GM18505 (cell line): ENCODE data around the gene DNAAF8.

Experiments used
- ATAC-seq: cut with Tn5 transposase; IDR thresholded peaks from one replicate; pipeline ENCODE4 v1.9.1; 2021; ENCODE audit not compliant: unreplicated experiment
- POLR2A ChIP-seq: IDR thresholded peaks from 4 replicates; pipeline ENCODE4 v1.6.1; 2011; ENCODE audit warnings: borderline replicate concordance; ENCODE audit not compliant: insufficient read depth, insufficient read length; ENCODE audit errors: extremely low read depth

Gene DNAAF8

DNA sequence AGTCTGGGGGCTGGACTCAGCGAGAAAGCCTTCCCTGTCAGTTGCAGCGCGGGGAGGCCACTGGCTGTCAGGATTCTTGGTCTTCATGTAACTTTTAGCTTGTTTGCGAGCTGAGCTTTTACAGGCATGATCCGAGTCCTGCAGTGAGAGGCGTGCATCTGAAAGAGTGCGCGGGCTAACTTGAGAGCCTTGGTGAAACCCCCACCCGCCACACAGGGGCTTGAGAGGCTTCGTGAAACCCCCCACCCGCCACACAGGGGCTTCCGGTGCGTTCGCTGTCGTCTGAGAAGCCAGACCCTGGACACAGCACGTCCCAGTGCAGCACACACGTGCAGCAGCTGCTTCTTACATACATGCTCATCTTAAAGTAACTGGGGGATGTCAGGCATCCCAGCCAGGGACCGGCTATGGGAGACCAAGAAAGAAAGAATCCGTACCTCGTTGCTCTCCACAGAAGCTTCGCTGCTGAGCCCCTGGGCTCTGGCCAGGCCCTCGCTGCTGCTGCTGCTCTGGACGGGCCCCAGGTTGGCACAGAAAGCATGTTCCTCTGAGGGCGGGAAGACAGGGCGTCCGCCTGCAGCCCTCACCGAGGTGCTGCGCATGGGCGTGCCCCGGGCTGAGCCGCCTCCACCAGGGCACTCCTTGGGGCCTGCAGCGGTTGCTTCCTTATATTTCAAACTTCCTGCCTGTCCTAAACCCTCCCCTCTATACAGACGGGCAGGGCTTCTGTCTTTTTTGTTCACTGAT is 33.2 kb upstream of the DNAAF8 start:
- no peak for ATAC-seq
- TF ChIP-seq POLR2A, result no peak

DNA sequence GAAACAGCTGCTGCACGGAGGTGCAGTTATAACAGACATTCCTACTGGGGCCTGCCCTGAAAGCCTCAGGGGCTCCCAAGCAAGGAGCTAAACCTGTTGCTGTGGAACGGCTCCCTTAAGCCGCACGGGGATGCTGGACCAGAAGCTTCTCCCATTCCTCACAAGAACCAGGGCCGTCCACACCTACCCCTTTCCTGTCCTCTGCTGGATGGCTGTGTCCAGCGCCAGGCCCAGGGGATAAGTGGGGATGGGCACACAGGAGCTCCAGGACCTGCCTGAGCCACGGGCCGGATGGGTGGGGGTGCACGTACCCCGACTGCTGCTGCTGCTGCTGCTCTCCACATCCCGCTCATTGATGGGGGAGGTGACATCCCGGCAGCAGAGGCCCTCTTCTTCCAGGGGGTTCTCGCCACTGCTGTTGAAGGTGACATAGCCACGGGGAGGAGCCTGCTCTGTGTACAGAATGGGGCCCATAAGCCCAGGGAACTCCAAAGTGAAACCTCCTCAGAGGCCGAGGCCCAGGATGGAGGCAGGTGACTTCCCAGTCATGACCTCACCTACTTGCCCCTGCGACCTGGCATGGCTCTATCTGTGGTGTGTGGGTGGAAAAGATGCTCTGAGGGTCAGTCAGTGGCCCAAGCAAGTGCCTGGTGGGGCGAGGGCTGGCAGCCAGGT is 32.4 kb upstream of the DNAAF8 start:
- no peak for TF ChIP-seq POLR2A
- no peak for ATAC-seq

DNA sequence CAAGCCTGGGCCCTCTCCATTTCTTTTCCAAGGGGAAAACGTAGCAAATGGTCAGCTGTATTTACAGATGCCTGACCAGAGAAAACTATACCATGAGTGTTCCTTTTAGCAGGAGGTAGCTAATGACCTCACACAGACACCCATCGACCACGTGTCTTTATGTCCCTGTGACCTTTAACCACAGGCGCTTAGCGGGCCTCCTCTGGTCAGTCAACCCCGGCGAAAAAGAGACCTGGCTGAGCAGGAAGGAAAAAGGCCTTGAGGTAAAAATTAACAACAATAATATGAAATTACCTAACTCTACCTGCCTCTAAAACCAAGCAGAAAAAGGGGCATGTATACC is 31.9 kb upstream of the DNAAF8 start:
- TF ChIP-seq POLR2A, result no peak
- no peak for ATAC-seq

DNA sequence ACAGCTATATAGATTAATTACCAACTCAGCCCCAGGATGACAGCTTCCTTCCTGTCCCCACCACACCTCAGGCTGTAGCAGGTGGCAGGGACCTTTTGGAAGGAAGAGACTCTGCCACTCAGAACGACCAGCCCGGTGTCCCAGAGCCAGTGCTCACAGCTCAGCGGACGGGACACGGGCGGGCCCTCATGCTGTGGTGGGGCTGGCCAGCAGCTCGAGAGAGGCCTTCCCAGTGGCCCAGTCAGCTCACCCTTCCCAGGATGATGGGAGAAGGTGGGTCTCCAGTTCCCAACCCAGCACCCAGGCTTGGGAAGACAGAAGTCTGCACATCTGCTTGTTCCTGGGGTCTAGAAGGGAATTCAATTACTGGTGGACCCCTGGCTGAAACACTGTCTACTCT is 30.4 kb upstream of the DNAAF8 start:
- no peak for ATAC-seq
- TF ChIP-seq POLR2A, result no peak

DNA sequence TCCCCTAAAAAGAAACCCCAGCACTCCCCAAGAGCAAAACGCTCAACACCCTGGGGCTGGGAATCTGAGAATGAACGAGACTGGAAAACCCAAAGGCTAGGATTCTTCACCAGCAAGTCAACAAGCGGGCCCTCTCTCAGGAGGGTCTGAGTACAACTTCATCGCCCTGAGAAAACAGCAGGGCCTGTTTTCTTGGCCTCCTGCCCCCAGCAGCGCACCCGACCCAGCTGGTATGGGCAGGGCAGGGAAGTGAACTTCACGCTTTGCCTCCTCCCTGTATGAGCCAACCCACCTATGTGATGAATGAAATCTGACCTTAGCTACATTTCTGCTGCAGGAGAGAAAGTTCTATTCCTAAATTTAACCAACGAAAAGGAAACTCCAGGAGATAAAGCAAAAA is 29.8 kb upstream of the DNAAF8 start:
- ATAC-seq, result no peak
- no peak for TF ChIP-seq POLR2A

DNA sequence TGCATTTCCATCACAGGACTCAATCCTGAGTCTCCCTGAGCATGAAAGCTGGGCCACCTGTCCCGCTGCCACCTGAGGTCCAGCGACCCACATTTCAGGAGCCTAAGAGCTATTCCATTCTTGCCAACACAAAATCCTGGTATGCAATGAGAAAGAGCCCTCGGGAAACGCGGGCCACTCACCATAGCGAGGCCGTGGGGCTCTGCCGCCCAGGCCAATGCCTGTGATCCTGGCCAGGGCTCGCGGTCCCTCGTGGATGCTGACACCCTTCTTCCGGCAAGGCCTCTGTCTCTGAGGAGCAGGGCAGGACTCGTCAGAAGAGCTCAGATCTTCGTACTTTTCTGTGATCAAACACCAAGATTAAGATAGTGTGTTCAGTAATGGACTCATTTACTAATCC is 29.4 kb upstream of the DNAAF8 start:
- TF ChIP-seq POLR2A, result no peak
- ATAC-seq, result no peak

DNA sequence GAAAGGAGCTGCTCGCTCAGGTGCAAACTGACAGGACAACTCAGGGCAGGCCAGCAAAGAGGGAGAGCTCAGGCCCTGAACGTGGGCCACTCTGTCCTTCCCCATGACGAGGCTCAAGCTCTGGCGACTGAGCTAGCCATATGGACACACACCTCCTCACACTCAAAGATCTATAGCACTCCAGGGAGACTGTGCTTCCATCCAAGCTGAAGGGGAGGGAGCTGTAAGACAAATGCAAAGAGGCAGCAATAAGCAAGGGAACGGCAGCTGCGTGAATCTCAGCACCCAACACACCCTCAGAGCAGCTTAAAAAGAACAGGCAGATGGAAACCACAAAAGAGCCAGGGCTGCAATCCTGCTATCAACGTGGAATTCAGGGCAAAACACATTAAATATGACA is 27.5 kb upstream of the DNAAF8 start:
- no peak for ATAC-seq
- no peak for TF ChIP-seq POLR2A

DNA sequence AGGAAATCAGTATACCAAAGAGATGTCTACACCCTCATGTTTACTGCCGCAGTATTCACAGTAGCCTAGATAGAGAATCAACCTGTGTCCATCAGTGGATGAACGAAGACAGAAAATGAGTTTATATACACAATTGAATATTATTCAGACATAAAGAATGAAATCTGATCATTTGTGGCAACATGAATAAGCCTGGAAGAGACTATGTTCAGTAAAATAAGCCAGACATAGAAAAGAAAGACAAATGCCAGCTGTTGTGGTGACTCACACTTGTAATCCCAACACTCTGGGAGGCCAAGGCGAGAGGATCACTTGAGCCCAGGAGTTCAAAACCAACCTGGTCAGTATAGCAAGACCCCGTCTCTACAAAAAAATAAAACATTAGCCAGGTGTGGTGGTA is 24.9 kb upstream of the DNAAF8 start:
- no peak for TF ChIP-seq POLR2A
- no peak for ATAC-seq

DNA sequence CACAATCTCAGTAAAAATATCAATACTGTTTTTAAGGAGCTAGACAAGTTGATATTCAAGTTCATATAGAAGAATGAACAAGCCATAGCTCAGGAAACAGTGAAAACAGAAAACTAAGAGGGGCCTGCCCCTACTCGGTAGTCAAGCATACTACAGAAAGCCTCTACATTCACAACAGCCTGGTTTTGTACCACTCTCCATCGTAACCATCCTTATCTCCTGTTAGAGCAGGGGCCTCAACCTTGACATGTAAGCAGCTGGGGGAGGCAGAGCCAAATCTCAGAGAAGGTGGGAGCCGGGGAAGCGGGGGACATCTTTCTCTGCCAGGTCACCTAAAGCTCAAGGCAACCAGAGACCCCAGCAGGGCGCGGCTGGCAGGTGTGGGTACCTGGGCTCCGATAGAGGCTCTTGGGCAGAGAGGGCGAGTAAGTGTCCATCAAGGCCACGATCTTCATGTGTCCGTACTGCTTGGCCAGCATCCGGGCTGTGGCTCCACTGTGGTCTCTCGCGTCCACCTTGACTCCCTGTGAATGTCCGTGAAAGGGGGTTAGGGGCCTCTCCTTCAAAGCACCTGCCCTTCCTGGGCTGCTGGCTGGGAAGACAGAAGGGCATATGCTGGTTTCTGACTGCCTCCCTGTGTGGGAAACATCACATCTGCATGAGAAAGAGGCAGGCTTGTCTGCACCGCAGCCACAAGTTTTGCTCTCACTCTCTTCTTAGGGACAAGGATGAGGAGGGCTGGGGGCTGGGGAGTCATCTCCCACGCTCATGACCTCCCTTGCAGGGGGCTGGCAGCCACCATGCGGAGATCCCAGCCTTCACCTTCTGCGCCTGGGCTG is 20.5 kb upstream of the DNAAF8 start:
- TF ChIP-seq POLR2A, result no peak
- no peak for ATAC-seq

DNA sequence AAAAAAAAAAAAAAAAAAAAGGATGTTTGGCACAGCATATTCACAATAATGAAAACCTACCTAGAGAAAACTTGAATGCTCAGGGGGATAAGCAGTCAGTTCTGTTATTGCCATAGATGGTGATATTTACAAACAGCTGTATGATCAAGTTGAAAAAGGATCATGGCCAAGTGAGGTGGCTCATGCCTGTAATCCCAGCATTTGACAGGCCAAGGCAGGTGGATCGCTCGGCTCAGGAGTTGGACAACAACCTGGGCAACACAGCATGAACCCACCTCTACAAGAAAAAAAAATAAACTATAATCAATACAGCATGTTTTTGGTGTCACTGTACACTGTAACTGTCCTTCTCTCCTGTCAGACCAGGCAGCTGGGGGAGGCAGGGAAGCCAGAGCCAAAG is 19.3 kb upstream of the DNAAF8 start:
- TF ChIP-seq POLR2A, result no peak
- ATAC-seq, result no peak

DNA sequence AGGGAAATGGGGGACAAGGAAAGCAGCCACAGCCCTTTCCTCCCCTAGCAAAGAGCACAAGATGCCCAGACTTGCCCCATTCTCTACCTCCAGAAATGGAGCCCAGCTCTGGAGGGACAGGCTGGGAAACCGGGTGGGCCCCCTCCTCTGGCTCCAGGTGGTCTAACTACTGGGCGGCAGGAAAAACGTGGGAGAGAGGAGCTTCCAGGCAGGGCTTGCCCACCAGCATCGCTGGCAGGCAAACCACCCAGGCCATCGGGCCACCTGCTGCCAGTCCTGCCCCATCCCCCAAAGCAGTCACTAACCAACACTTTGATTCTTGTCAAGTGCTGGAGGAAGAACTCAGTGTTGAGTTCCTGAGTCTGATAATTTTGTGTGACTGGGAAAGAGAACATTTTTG is 15.9 kb upstream of the DNAAF8 start:
- no peak for ATAC-seq
- no peak for TF ChIP-seq POLR2A

DNA sequence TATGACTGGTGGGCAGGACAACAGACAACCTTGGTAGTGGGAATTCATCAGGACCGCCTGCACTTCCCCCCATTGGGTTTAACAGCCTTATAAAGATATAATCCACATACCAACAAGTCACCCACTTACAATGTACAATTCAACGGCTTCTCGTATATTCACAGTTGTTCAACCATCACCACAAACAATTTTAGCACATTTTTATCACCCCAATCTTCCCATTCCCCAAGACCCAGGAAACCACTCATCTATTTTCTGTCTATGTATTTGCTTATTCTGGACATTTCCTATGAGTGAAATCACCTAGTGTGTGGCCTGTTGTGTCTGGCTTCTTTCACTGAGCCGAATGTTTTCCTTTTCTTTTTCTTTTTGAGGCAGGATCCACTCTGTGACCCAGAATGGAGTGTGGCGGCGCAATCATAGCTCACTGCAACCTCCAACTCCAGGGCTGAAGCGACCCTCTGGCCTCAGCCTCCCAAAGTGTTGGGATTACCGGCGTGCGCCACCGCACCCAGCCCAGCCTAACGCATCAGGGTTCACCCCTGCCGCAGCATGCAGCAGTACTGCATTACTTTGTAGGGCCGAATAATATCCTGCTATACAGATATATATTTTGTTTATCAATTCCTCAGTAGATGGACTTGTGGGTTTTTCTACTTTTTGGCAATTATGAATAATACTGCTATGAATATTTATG is 11.1 kb upstream of the DNAAF8 start:
- no peak for TF ChIP-seq POLR2A
- ATAC-seq, result no peak

DNA sequence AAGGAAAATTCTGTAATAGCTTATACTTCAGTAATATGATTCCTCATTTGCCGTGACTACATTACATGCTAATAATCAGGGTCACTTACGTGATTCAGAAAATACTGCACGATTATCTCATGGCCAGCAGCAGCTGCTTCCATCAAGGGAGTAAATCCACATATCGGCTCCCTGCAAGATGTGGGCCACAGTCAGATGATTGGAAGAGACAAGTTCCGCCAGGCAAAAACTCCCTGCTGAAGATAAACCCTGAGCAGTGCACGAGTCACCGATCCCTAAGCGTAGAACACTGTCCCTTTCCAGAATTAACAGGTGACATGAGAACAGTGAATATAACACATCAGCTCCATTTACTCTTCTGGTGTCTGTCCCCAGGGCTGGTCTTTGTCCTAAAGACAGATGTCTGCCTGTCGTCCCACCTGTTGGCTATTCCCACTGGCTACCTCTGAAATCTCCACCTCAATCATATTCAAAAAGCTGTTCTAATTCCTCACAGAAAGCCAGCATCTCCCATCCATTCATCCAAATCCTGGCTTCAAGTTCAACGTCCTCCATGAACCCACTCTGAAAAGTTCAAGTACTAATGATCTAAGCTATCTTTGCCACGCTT is 9.6 kb upstream of the DNAAF8 start:
- ATAC-seq, result no peak
- no peak for TF ChIP-seq POLR2A

DNA sequence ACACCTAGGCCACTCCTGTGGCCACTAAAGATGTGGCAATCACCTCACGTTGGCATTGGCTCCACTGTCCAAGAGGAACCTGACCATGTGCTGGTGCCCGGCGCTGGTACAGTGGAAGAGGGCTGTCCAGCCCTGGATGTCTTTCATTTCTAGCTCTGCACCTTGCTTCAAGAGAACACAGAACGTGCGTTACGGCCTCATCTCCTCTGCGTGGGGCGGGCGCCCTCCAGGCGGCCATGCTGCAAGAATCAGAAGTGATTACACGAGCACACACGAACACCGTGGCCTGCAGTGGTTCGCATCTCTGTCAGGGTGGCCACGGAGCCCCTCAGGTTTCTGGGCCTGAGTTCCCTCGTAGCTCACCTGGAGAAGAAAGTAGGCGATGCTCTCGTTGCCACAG is 7.7 kb upstream of the DNAAF8 start:
- TF ChIP-seq POLR2A, result no peak
- no peak for ATAC-seq

DNA sequence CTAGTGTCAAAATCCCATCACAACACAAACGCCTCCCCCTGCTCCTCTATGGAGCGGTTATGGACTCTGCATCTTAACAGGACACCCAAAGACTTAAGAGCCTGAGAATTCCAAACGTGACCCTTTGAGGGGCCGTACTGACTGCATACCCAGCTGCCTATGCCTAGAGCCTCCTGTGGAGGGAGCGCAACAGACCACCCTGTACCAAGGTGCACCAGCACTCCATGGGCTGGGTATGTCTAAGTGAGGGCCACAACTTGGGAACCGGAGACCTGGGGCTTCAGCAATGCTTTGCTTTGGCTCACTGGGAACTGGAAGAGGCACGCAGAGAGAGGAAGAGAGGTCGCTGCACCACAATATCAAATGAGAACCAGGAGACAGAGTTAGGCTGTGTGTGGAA is 5.7 kb upstream of the DNAAF8 start:
- no peak for ATAC-seq
- TF ChIP-seq POLR2A, result no peak
